B cell (primary cell): ENCODE results near the gene APOL5. TPM values are rescaled to one million over a fixed set of nuclear protein-coding genes. Genes with fewer than 3 reads are reported as not detected.

ENCODE experiments used
- ATAC-seq: fragments of 200-7000 bp; cut with Tn5 transposase; one replicate; pipeline ENCODE4 v1.10.0; 2021; ENCODE audit warnings: low read depth, mild to moderate bottlenecking, moderate number of reproducible peaks, moderate library complexity
- CTCF ChIA-PET: fragments of 350-600 bp; sonication (Branson Sonifier 250); formaldehyde crosslinking; loops from one replicate; lab custom pipeline; 2021; ENCODE audit warnings: antibody characterized with exemption, inconsistent platforms; lab: Charles Lee
- POLR2A ChIA-PET: fragments of 350-600 bp; sonication (Branson Sonifier 250); formaldehyde crosslinking; loops from one replicate; lab custom pipeline; 2021; ENCODE audit warnings: antibody characterized with exemption; lab: Charles Lee
- DNase-seq: peaks from one replicate; pipeline ENCODE4 v3.0.0; 2013
- H2AFZ ChIP-seq: 2 replicates; pipeline ENCODE4 v1.6.1; 2012; ENCODE audit warnings: mild to moderate bottlenecking, low read depth, low read length; ENCODE audit not compliant: insufficient read depth, poor library complexity, severe bottlenecking
- H3K27ac ChIP-seq, 2 donors: 1 replicate in 1 of 2; 2 replicates in 1 of 2; pipeline ENCODE4 v1.5.1; 2012 to 2013; ENCODE audit warnings: low read length in 2 of 2, mild to moderate bottlenecking in 2 of 2, moderate library complexity in 1 of 2
- H3K27me3 ChIP-seq, 4 experiments: fragments of 200-600 bp in 1 of 4; sonication (generic) in 1 of 4; replicated peaks in 1 of 4; 1 replicate in 2 of 4; 2 replicates in 2 of 4; pipeline versions ENCODE4 v1.6.1 to v1.7.0; 2013 to 2016; ENCODE audit warnings: low read length in 3 of 4, mild to moderate bottlenecking in 2 of 4, mixed read lengths in 1 of 4, moderate library complexity in 1 of 4; ENCODE audit not compliant: insufficient read depth in 4 of 4, control insufficient read depth in 3 of 4; ENCODE audit errors: control extremely low read depth in 1 of 4
- H3K36me3 ChIP-seq, 2 experiments: replicated peaks in 1 of 2; 1 replicate in 1 of 2; 2 replicates in 1 of 2; pipeline versions ENCODE4 v1.6.1 to v1.7.1; 2013; ENCODE audit warnings: low read length in 1 of 2; ENCODE audit not compliant: insufficient read depth in 2 of 2, control insufficient read depth in 1 of 2; ENCODE audit errors: control extremely low read depth in 1 of 2, extremely low read depth in 1 of 2
- H3K4me1 ChIP-seq, 2 donors: fragments of 200-600 bp in 1 of 2; sonication (generic) in 1 of 2; 1 replicate in 1 of 2; 2 replicates in 1 of 2; pipeline versions ENCODE4 v1.5.1 to v1.6.1; 2013 to 2017; ENCODE audit warnings: low read length in 2 of 2; ENCODE audit not compliant: control insufficient read depth in 2 of 2, insufficient read depth in 2 of 2
- H3K4me2 ChIP-seq: replicated peaks from 2 replicates; pipeline ENCODE3; 2012; ENCODE audit warnings: mild to moderate bottlenecking, low read depth, low read length; ENCODE audit not compliant: poor library complexity, severe bottlenecking
- H3K4me3 ChIP-seq, 5 experiments: fragments of 200-600 bp in 1 of 5; sonication (generic) in 1 of 5; 1 replicate in 3 of 5; 2 replicates in 2 of 5; pipeline versions ENCODE4 v1.5.1 to v1.7.0; 2011 to 2016; ENCODE audit warnings: low read length in 4 of 5, mild to moderate bottlenecking in 4 of 5, low read depth in 2 of 5, control low read depth in 1 of 5, moderate library complexity in 1 of 5; ENCODE audit not compliant: insufficient read depth in 1 of 5; ENCODE audit errors: control extremely low read depth in 1 of 5, extremely low read depth in 1 of 5
- H3K79me2 ChIP-seq: fragments of 200-600 bp; sonication (generic); one replicate; pipeline ENCODE4 v1.6.0; 2016; ENCODE audit warnings: low read length; ENCODE audit not compliant: control insufficient read depth, insufficient read depth
- H3K9ac ChIP-seq: fragments of 200-600 bp; sonication (generic); 2 replicates; pipeline ENCODE4 v1.6.1; 2017; ENCODE audit warnings: mild to moderate bottlenecking, low read length, moderate library complexity
- H3K9me3 ChIP-seq, 3 donors: one replicate each; pipeline versions ENCODE4 v1.6.1 to v1.7.1; 2013; ENCODE audit warnings: low read length in 2 of 3; ENCODE audit not compliant: control insufficient read depth in 2 of 3, insufficient read depth in 1 of 3; ENCODE audit errors: control extremely low read depth in 1 of 3
- H4K20me1 ChIP-seq: 2 replicates; pipeline ENCODE4 v1.6.0; 2012; ENCODE audit warnings: mild to moderate bottlenecking, low read length; ENCODE audit not compliant: insufficient read depth, control insufficient read depth, poor library complexity, severe bottlenecking
- H3K27ac Mint-ChIP-seq: one replicate; pipeline ENCODE4 v1.8.0; 2021; ENCODE audit warnings: mixed read lengths
- H3K27me3 Mint-ChIP-seq: one replicate; pipeline ENCODE4 v1.8.0; 2021; ENCODE audit warnings: mixed read lengths
- H3K4me1 Mint-ChIP-seq: one replicate; pipeline ENCODE4 v1.8.0; 2021; ENCODE audit warnings: mixed read lengths
- H3K4me3 Mint-ChIP-seq: one replicate; pipeline ENCODE4 v1.8.0; 2021; ENCODE audit warnings: mixed read lengths
- H3K9me3 Mint-ChIP-seq: one replicate; pipeline ENCODE4 v1.8.0; 2022; ENCODE audit warnings: mixed read lengths; ENCODE audit not compliant: insufficient read depth
- CTCF ChIP-seq: fragments of 200-600 bp; IDR thresholded peaks from one replicate; pipeline ENCODE4 v1.8.0; 2022; ENCODE audit warnings: antibody characterized with exemption, mild to moderate bottlenecking
- EZH2 ChIP-seq: IDR thresholded peaks from 2 replicates; pipeline ENCODE4 v1.6.1; 2012; ENCODE audit warnings: borderline replicate concordance, low read depth, mild to moderate bottlenecking, moderate library complexity, low read length; ENCODE audit not compliant: insufficient read depth, poor library complexity, severe bottlenecking
- WGBS: methylation state at CpG from one replicate; pipeline ENCODE4 v1.1.5; 2013; ENCODE audit warnings: missing lambda C conversion rate; ENCODE audit not compliant: insufficient coverage; 5-methylcytosine and 5-hydroxymethylcytosine counted together
- intact Hi-C: fragments of 100-400 bp; cut with micrococcal nuclease; formaldehyde crosslinking; loops from one replicate; pipeline ENCODE4 v1.10.0; 2022
- polyA plus RNA-seq: library from polyadenylated mRNA; depleted of rRNA; stranded (reverse); fragments of >200 nt; gene quantifications from 2 replicates; pipeline ENCODE4 v1.2.3, GENCODE V29; 2012
- total RNA-seq, 2 donors: library from RNA; stranded (reverse); fragments of 120-200 nt in 1 of 2; gene quantifications; 1 replicate in 1 of 2; 2 replicates in 1 of 2; pipeline versions ENCODE4 v1.2.3 to v1.2.4, GENCODE V29; 2013 to 2022

The APOL5 gene
- total and polyA plus RNA-seq, 2 donors (not counting 1 experiment from before 2014, with no cell fraction given), result not detected

- POLR2A ChIA-PET, result no interaction called here
- no peak for TF ChIP-seq CTCF
- TF ChIP-seq EZH2, result no peak
- H2AFZ ChIP-seq, result no peak overlapping the region
Measured at GRCh38 chr22:35726933-35727332, 9.3 kb downstream of the APOL5 start.

GRCh38 chr22:35727436-35727835 is 9.8 kb downstream of the APOL5 start:
- H3K4me2 ChIP-seq, result no peak overlapping the region
- TF ChIP-seq EZH2 (no peak), CTCF (no peak)
- Mint-ChIP-seq H3K4me1 (peaks cover 1% of the 10 kb centered on the region), H3K4me3 (no peak overlapping the region), H3K27me3 (peaks cover 58% of the 10 kb centered on the region), H3K9me3 (no peaks in the 10 kb centered on the region), H3K27ac (no peak overlapping the region)
- intact Hi-C loops, result no loop called here
- H3K79me2 ChIP-seq, result no peaks in the 10 kb centered on the region
- no peaks in the 10 kb centered on the region for H3K36me3 ChIP-seq
- DNase-seq (no peak), ATAC-seq (no peak)
- no peak overlapping the region for H3K4me3 ChIP-seq
- POLR2A ChIA-PET, result no interaction called here
- no peaks in the 10 kb centered on the region for H3K9me3 ChIP-seq
- WGBS, result 96% methylated on average over 6 of the region's 11 CpGs
- CTCF ChIA-PET, result no interaction called here
- no peak overlapping the region for H2AFZ ChIP-seq
- H3K27ac ChIP-seq, result no peak overlapping the region
- no peaks in the 10 kb centered on the region for H3K4me1 ChIP-seq
- no peaks in the 10 kb centered on the region for H4K20me1 ChIP-seq
- no peak overlapping the region for H3K9ac ChIP-seq
- peaks cover 0 to 16% (median 11%) of the 10 kb centered on the region in 4 experiments for H3K27me3 ChIP-seq

More at GRCh38 chr22:35726933-35727332, 9.3 kb downstream of the APOL5 start:
- Histone ChIP-seq H3K27ac (no peak overlapping the region), H3K9me3 (no peaks in the 10 kb centered on the region), H3K9ac (no peak overlapping the region), H3K4me1 (no peaks in the 10 kb centered on the region), H3K79me2 (no peaks in the 10 kb centered on the region), H4K20me1 (no peaks in the 10 kb centered on the region), H3K4me3 (no peak overlapping the region), H3K27me3 (peaks cover 0 to 16% (median 8%) of the 10 kb centered on the region in 4 experiments), H3K36me3 (no peaks in the 10 kb centered on the region), H3K4me2 (no peak overlapping the region)
- 93% methylated on average over 13 of the region's 15 CpGs for WGBS
- no peak for DNase-seq
- no peak for ATAC-seq
- H3K9me3 Mint-ChIP-seq, result no peaks in the 10 kb centered on the region
- H3K27me3 Mint-ChIP-seq, result peaks cover 54% of the 10 kb centered on the region
- no peak overlapping the region for H3K4me3 Mint-ChIP-seq
- intact Hi-C loops, result no loop called here
- CTCF ChIA-PET, result no interaction called here
- H3K4me1 Mint-ChIP-seq, result peaks cover 1% of the 10 kb centered on the region
- no peak overlapping the region for H3K27ac Mint-ChIP-seq
